Neural cell (in vitro differentiated cells): ENCODE measurements around the gene SLC26A11.

Experiments
- EZH2 ChIP-seq: fragments of 200-600, 300-800 bp; shearing (Covaris generic), sonication (generic); IDR thresholded peaks from 2 replicates; pipeline ENCODE4 v1.6.1; 2014; ENCODE audit warnings: antibody characterized with exemption, low read length, borderline replicate concordance, mild to moderate bottlenecking; ENCODE audit not compliant: insufficient read depth, poor library complexity, severe bottlenecking
- POLR2AphosphoS5 ChIP-seq: IDR thresholded peaks from 2 replicates; pipeline ENCODE4 v1.6.1; 2012
- TF ChIP-seq, protein P1 (sequence below): fragments of 450-650 bp; IDR thresholded peaks from 2 replicates; pipeline ENCODE4 v1.5.1; 2014; ENCODE audit warnings: antibody characterized with exemption, mild to moderate bottlenecking, moderate library complexity; ENCODE audit not compliant: poor library complexity, severe bottlenecking

DNA sequence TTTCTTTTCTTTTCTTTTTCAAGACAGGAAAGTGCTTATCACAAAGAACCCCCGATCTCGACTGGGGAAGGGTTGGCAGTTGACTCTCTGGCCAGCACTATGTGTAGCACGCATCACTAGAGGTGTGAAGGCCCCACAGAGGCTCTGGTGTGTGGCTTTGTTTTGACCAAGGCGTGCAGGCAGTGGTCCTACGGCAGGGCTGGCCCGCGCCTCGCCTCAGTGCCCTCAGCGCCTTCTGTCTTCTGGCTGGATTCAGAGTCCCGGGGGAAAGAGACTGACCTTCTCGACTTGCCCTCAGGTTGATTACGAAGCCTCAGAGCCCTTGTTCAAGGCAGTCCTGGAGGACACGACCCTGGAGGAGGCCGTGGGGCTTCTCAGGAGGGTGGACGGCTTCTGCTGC is 18.8 kb upstream of the SLC26A11 start:
- TF ChIP-seq, protein P1, sequence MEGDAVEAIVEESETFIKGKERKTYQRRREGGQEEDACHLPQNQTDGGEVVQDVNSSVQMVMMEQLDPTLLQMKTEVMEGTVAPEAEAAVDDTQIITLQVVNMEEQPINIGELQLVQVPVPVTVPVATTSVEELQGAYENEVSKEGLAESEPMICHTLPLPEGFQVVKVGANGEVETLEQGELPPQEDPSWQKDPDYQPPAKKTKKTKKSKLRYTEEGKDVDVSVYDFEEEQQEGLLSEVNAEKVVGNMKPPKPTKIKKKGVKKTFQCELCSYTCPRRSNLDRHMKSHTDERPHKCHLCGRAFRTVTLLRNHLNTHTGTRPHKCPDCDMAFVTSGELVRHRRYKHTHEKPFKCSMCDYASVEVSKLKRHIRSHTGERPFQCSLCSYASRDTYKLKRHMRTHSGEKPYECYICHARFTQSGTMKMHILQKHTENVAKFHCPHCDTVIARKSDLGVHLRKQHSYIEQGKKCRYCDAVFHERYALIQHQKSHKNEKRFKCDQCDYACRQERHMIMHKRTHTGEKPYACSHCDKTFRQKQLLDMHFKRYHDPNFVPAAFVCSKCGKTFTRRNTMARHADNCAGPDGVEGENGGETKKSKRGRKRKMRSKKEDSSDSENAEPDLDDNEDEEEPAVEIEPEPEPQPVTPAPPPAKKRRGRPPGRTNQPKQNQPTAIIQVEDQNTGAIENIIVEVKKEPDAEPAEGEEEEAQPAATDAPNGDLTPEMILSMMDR: no peak
- TF ChIP-seq POLR2AphosphoS5: no peak
- no peak for TF ChIP-seq EZH2
